LoVo (cell line): Measurements from ENCODE around the gene OR6B1.
"Not testable (repeated sequence)": the region's sequence is repeated elsewhere in the genome, so short reads cannot be mapped to it uniquely, and the experiment has no call there.

ENCODE experiments used
- DNase-seq: peaks from one replicate; pipeline ENCODE4 v3.0.0-alpha.2; 2016; ENCODE audit warnings: low spot score

Gene OR6B1

GRCh38 chr7:144006029-144006691 lies 6.0 kb downstream of the OR6B1 start:
- DNase-seq: peak; percentile 28

DNA sequence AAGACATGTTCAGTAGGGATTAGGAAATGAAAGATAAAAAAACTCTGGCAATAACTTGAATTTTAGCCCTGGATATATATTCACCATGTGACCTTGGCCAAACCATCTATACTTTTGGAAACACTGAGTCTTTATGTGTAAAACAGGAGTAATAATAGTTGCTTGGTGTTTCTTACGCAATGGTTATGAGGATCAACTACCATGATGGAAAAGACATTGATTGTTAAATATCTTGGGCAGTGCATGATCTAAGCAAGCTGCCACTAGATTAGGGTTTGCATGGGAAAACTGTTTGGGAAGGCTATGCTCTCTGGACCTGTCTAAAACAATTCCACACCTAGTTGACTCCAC lies 6.5 kb downstream of the OR6B1 start:
- DNase-seq: no peak

- no peak for DNase-seq
These were observed 9.2 kb downstream of the OR6B1 start for GRCh38 chr7:144009361-144009760.

DNA sequence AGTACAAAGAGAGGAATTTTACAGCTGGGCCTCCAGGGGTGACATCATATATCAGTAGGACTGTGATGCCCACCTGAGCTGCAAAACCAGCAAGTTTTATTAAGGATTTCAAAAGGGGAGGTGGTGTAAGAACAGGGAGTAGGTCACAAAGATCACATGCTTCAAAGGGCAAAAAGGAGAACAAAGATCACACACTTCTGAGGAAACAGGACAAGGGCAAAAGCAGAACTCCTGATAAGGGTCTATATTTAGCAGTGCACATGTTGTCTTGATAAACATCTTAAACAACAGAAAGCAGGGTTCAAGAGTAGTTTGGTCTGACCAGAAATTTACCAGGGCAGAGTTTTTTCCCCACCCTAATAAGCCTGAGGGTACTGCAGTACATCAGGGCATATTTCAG lies 9.9 kb downstream of the OR6B1 start:
- DNase-seq: not testable (repeated sequence)

- not testable (repeated sequence) for DNase-seq
These were observed 10.7 kb downstream of the OR6B1 start for GRCh38 chr7:144010821-144011220.

DNA sequence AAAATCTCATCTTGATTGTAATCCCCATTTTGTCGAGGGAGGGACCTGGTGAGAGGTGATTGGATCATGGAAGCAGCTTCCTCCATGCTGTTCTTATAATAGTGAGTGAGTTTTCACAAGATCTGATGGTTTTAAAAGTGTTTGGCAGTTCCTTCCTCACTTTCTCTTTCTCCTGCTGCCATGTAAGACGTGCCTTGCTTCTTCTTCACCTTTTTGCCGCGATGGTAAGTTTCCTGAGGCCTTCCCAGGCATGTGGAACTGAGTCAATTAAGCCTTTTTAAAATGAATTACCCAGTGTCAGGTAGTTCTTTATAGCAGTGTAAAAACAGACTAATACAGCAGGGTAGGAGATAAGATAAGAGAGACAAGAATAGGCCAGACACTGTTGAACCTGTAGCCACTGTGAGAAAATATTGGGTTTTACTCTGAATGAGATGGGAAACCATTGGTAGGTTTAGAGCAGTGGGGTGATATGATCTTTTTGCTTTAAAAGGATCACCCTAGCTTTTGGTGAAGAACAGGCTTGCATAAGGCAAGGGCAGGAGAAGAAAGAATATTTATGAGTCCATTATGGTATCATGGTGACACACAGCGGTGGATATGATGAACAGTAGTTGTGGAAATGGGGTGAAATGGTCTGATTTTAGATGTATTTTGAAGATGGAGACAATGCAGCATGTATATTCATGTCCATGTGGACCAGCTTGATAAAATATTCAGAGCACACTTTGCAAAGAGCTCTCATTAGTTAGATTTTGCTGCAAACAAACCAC lies 11.5 kb downstream of the OR6B1 start:
- DNase-seq: no peak

GRCh38 chr7:144018065-144018464 lies 17.9 kb downstream of the OR6B1 start:
- no peak for DNase-seq

- DNase-seq: peak; percentile 9
These were observed 19.3 kb downstream of the OR6B1 start for GRCh38 chr7:144019457-144019856.

DNA sequence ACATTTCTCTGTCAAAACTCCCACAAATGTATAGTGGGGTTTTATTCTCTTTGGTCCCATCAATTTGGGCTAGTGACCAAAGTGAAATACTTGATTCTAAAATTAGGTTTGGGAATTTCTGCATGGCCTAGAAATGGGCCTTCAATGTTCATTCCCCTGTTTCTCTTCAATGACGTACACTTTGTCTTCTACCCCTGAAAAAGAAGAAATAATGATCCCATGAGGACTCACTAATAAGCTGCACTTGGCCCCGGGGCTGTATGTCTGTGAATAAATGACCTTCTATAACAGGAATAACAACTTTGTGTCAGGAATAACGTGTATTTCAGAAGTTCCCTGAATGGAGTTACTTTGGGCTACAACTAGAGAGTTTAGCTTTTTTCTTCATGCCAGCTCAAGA lies 20.2 kb downstream of the OR6B1 start:
- DNase-seq: no peak

DNA sequence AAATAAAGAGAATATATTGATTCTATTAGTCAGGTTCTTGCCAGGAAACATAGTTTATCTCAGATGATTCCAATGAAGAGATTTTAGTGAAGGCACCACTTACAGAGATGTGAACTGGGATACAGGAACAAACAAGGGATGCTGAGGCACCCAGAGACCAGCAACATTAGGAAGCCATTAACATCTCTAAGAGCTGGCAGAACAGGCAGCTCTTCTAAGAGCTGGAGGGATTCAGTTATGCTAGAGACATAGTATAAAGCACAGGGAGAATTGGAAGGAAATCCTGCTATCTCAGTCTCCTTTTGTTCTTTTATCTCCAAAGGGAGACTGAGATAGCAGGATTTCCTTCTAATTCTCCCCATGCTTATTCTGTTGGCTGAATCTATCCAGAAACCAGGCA lies 22.0 kb downstream of the OR6B1 start:
- DNase-seq: no peak

- no peak for DNase-seq
These were observed 23.2 kb downstream of the OR6B1 start for GRCh38 chr7:144023171-144023827.

DNA sequence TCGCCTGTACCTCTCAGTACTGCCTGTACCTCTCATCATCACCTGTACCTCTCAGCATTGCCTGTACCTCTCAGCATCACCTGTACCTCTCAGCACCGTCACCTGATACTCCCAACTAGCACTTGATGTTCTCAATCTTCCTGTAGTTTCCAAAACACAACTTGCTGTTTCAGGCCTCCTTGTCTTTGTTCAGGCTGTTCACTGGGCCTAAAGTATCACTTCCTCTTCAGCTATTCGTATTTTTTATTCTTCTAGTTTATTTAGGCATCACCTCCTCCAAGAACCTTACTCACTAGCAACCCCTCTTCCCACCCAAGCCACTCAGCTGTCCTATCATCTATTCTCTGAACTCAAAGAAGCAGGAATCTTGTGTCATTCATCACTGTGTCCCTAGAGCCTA lies 24.1 kb downstream of the OR6B1 start:
- DNase-seq: no peak

GRCh38 chr7:144026203-144026883 lies 26.2 kb downstream of the OR6B1 start:
- DNase-seq: no peak

- peak; percentile 48 for DNase-seq
These were observed 26.9 kb downstream of the OR6B1 start for GRCh38 chr7:144027070-144027469.

DNA sequence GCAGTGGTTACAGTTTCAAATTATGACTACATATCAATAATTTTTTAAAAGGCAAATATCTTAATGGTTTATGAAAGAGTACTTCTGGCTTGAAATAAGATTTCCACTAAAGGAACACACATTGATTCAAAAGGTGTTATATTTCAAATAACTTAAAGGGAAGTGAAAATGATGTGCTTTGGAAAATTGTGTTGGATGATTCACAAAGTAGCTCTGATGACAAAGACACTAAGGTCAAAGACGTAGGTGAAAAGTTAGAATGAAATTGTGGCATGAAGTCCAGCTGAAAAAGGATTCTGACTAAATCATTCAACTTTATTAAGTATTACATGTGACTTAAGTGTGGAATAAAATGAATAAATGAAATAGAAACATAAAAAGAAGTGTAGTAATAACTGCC lies 27.9 kb downstream of the OR6B1 start:
- DNase-seq: no peak

GRCh38 chr7:144028547-144028946 lies 28.4 kb downstream of the OR6B1 start:
- DNase-seq: no peak

DNA sequence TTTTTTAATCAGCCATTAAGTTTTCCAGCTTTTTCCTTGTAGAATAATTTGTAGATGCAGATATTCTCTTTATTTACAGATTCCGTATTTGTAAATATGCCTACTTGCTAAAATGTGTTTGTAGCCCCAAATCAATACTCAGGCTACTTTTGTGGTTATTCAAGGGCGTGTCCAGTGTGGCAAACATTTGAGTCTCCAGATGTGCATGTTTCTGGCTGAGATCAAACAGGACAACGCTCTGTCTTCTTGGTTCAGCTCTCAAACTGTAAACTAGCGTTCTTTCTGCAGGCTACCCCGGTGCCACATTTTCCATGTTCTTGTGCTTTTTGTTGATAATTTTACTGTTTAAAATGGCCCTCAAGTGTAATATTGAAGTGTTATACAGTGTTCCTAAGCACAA lies 32.4 kb downstream of the OR6B1 start:
- no peak for DNase-seq

GRCh38 chr7:144032985-144033709 lies 33.0 kb downstream of the OR6B1 start:
- DNase-seq: no peak

GRCh38 chr7:144035385-144035784 lies 35.3 kb downstream of the OR6B1 start:
- no peak for DNase-seq

DNA sequence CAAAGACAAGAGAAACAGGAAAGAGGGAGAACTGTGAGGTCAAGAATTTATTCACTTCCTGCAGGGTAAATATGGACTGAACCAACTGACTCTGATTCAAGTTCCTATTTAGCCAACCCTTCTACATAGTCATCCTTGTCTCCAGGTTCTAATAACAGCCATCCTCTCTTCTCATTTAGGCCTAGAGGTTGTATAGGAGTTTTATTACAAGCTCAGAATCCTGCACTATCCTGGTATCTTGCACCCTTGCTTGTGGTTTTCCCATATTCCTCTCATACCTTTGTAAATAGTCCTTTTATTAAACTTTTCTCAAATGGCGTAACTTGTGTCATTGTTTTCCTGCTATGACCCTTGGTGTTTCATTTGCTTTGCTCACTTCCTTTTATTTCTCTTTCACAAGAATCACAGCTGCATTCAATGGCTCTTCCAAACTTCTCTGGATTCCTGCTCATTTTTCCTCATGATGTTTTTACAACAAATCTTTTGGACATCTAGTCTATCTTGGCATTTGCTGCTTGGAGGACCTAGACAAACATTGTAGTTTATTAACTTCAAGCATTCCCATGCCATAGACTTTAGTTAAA lies 36.3 kb downstream of the OR6B1 start:
- DNase-seq: no peak

DNA sequence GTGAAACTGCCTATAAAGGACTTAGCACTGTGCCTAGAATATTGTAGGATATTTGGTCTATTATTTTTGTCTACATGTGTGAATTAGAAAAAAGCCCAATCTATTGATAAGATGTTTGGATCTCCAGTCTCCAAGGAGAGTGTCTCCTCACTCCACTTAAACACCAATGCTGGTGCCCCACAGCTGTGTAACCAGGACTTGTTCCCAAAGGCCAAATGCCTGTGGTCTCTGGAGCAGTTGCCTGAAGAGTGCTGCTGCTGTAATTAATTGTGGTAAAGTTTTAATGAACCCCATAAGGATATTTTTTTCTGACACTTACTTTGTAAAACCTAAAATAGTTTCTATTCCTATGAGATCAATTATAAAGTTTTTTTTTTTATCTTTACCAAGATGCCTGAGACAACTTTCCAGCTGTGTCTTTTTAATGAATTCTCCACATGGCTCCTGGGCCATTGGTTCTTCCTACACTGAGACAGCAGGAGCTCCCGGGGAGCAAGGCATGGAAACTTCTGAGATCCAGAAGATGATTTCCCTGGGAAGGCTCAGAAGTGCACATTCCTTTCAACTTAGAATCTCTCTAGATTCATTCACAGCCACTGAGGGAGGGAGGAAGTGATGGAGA lies 37.4 kb downstream of the OR6B1 start:
- no peak for DNase-seq
